HFFc6 (cell line): ENCODE data around the gene C3orf62. TPM values are rescaled to one million over a fixed set of nuclear protein-coding genes. Genes with fewer than 3 reads are reported as not detected.

Source experiments
- DNase-seq: peaks from one replicate; pipeline ENCODE4 v3.0.0-alpha.2; 2018
- H3K27ac Mint-ChIP-seq: 2 replicates; pipeline ENCODE4 v1.8.0; 2020; ENCODE audit warnings: mild to moderate bottlenecking, mixed read lengths
- H3K27me3 Mint-ChIP-seq: 2 replicates; pipeline ENCODE4 v1.8.0; 2021; ENCODE audit warnings: mild to moderate bottlenecking, moderate library complexity, mixed read lengths; ENCODE audit not compliant: insufficient read depth
- H3K36me3 Mint-ChIP-seq: 2 replicates; pipeline ENCODE4 v1.8.0; 2021; ENCODE audit warnings: low read depth, mixed read lengths
- H3K4me1 Mint-ChIP-seq: 2 replicates; pipeline ENCODE4 v1.8.0; 2020; ENCODE audit warnings: low read depth, mixed read lengths
- H3K4me3 Mint-ChIP-seq: 2 replicates; pipeline ENCODE4 v1.8.0; 2020; ENCODE audit warnings: mild to moderate bottlenecking, moderate library complexity, mixed read lengths
- H3K9me3 Mint-ChIP-seq: 2 replicates; pipeline ENCODE4 v1.8.0; 2020; ENCODE audit warnings: mild to moderate bottlenecking, mixed read lengths
- CTCF ChIP-seq: fragments of 200-600 bp; sonication (generic); IDR thresholded peaks from 2 replicates; pipeline ENCODE4 v1.5.0; 2021; ENCODE audit warnings: antibody characterized with exemption, mild to moderate bottlenecking
- total RNA-seq, 6 experiments: library from RNA; stranded (reverse); fragmentation: NEBNext Ultra II Directional; extraction: Animal tissue kit (Norgen Biotek cat#: 25700); gene quantifications; 2 replicates in 1 of 6; 3 replicates in 5 of 6; pipeline ENCODE4 v1.2.3, GENCODE V29; 2021

Gene C3orf62
- total RNA-seq, 6 experiments from 2014 or later, result 2.4 to 3.5 (median 2.9) TPM

DNA sequence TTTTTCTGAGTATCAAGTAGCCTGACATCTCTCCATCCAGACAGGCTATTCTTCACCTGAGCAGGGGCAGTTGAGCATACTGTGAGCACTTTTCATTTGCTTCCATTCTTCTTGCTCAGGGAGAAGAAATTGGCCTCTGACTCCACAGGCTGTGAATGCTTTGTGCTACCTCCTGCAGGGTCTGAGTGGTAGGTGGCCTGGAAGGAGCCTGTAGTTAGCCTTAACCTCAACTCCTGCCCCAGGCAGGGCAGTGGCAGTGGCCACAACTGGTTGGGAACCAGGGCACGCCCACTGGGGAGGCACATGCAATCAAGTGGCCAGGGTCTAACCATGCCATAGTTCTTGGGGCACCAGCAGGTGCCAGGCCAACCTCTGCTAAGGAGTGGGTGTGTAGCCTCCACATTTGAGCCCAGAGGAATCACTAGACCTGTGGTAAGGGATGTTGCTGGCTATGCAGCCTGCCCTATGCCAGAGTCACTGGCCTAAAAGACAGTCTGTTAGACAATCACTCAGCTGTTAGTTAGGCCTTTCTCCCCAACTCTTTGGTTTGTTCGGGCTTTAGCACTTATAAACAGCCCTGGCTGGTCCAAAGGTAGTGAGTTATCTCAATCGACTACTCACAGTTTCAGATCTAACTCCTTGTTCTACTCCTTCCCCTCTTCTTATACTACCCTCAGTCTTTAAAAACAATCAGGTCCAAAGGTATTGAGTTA is 7.4 kb downstream of the C3orf62 start:
- H3K27me3 Mint-ChIP-seq, result no peaks in the 10 kb centered on the region
- H3K9me3 Mint-ChIP-seq, result no peaks in the 10 kb centered on the region
- DNase-seq, result no peak
- no peak overlapping the region for H3K4me3 Mint-ChIP-seq
- no peaks in the 10 kb centered on the region for H3K4me1 Mint-ChIP-seq
- no peak for TF ChIP-seq CTCF
- no peak overlapping the region; the same call in 1 of the 2 replicates for H3K27ac Mint-ChIP-seq
- peaks cover 19% of the 10 kb centered on the region for H3K36me3 Mint-ChIP-seq

- TF ChIP-seq CTCF, result no peak
- H3K4me3 Mint-ChIP-seq, result no peak overlapping the region
- H3K27ac Mint-ChIP-seq, result no peak overlapping the region; the same call in 1 of the 2 replicates
- H3K36me3 Mint-ChIP-seq, result peaks cover 14% of the 10 kb centered on the region; the same call in 1 of the 2 replicates
- no peaks in the 10 kb centered on the region for H3K9me3 Mint-ChIP-seq
- DNase-seq, result no peak
- no peaks in the 10 kb centered on the region for H3K4me1 Mint-ChIP-seq
- no peaks in the 10 kb centered on the region for H3K27me3 Mint-ChIP-seq
These were observed 10.5 kb downstream of the C3orf62 start for GRCh38 chr3:49266410-49267095.

- Mint-ChIP-seq H3K9me3 (no peaks in the 10 kb centered on the region), H3K4me1 (no peaks in the 10 kb centered on the region), H3K36me3 (peaks cover 14% of the 10 kb centered on the region; the same call in 1 of the 2 replicates), H3K27me3 (no peaks in the 10 kb centered on the region), H3K4me3 (no peak overlapping the region), H3K27ac (no peak overlapping the region)
- DNase-seq, result no peak
- no peak for TF ChIP-seq CTCF
These were observed 11.2 kb downstream of the C3orf62 start for GRCh38 chr3:49265661-49266386.

DNA sequence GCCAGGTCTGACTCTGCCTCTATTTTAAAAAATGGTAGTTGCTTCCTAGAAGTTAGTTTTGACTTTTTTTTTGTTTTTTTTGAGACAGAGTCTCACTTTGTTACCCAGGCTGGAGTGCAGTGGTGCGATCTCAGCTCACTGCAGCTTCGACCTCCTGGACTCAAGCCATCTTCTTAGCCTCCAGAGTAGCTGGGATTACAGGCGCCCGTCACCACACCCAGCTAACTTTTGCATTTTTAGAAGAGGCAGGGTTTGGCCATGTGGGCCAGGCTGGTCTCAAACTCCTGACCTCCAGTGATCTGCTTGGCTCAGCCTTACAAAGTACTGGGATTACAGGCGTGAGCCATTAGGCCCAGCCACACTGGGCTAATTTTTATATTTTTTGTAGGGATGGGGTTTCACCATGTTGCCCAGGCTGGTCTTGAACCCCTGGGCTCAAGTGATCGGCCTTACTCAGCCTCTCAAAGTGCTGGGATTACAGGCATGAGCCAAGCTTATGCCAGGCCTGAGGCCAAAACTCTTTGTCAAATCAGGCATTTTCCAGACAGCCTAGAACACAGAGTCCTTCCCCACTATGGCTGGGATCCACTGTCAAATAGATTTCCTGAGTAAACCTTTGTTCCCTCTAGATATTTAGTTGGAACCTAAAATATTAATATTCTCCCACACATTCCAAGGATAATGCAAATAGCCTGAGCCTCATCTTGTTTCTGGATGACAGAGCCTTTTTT is 13.7 kb downstream of the C3orf62 start:
- H3K9me3 Mint-ChIP-seq, result no peaks in the 10 kb centered on the region
- H3K4me1 Mint-ChIP-seq, result no peaks in the 10 kb centered on the region
- TF ChIP-seq CTCF, result no peak
- H3K27ac Mint-ChIP-seq, result no peak overlapping the region
- 0 out of 2 replicates have a peak, but pooled peaks cover under 1% of the 10 kb centered on the region for H3K36me3 Mint-ChIP-seq
- no peak for DNase-seq
- no peak overlapping the region for H3K4me3 Mint-ChIP-seq
- H3K27me3 Mint-ChIP-seq, result no peaks in the 10 kb centered on the region

GRCh38 chr3:49260806-49261324 is 16.2 kb downstream of the C3orf62 start:
- H3K36me3 Mint-ChIP-seq, result no peaks in the 10 kb centered on the region
- no peak for DNase-seq
- H3K9me3 Mint-ChIP-seq, result no peaks in the 10 kb centered on the region
- no peak for TF ChIP-seq CTCF
- no peak overlapping the region for H3K27ac Mint-ChIP-seq
- no peak overlapping the region for H3K4me3 Mint-ChIP-seq
- H3K27me3 Mint-ChIP-seq, result peaks cover 4% of the 10 kb centered on the region; the same call in 1 of the 2 replicates
- no peaks in the 10 kb centered on the region for H3K4me1 Mint-ChIP-seq
